Panc1 (cell line): ENCODE measurements around the gene CREB5. TPM values are rescaled to one million over a fixed set of nuclear protein-coding genes. Genes with fewer than 3 reads are reported as not detected.

Experiments used
- ATAC-seq: fragments of 200-7000 bp; cut with Tn5 transposase; 2 replicates; pipeline ENCODE4 v1.9.1; 2020; ENCODE audit warnings: mild to moderate bottlenecking, moderate library complexity
- BruUV-seq: library from RNA; stranded (reverse); fragments of 400-500 nt; replicated peaks from 2 replicates; lab custom pipeline; 2021; lab: Mats Ljungman, UMichigan
- CTCF ChIA-PET: fragments of 300-600 bp; sonication (Branson Sonifier 250); formaldehyde crosslinking; loops from one replicate; lab custom pipeline; 2022; ENCODE audit warnings: antibody characterized with exemption; lab: Charles Lee
- POLR2A ChIA-PET: fragments of 300-600 bp; sonication (Branson Sonifier 250); formaldehyde crosslinking; loops from one replicate; lab custom pipeline; 2022; ENCODE audit warnings: antibody characterized with exemption; lab: Charles Lee
- DNase-seq: peaks from one replicate; pipeline ENCODE4 v3.0.0-alpha.2; 2010; ENCODE audit warnings: low read depth, low spot score
- H3K27ac ChIP-seq: 2 replicates; pipeline ENCODE4 v1.5.1; 2011; ENCODE audit warnings: mild to moderate bottlenecking, low read length, inconsistent platforms
- H3K27me3 ChIP-seq: fragments of 200-500 bp; sonication (Bioruptor generic); 2 replicates; pipeline ENCODE4 v1.6.0; 2014; ENCODE audit warnings: low read length, inconsistent platforms; ENCODE audit not compliant: control insufficient read depth, insufficient read depth
- H3K36me3 ChIP-seq: fragments of 200-500 bp; sonication (Bioruptor generic); 2 replicates; pipeline ENCODE4 v1.5.1; 2014; ENCODE audit warnings: inconsistent platforms, mild to moderate bottlenecking, low read length, moderate library complexity; ENCODE audit not compliant: control insufficient read depth, insufficient read depth
- H3K4me1 ChIP-seq: 2 replicates; pipeline ENCODE4 v1.5.1; 2011; ENCODE audit warnings: inconsistent platforms, mild to moderate bottlenecking, low read length, moderate library complexity; ENCODE audit not compliant: control insufficient read depth, insufficient read depth
- H3K4me3 ChIP-seq, 2 experiments: 2 replicates each; pipeline ENCODE4 v1.5.1; 2011 to 2012; ENCODE audit warnings: low read depth in 2 of 2, low read length in 2 of 2, mild to moderate bottlenecking in 2 of 2, inconsistent platforms in 1 of 2, moderate library complexity in 1 of 2
- H3K9me3 ChIP-seq: fragments of 200-500 bp; sonication (Bioruptor generic); 2 replicates; pipeline ENCODE4 v1.5.1; 2014; ENCODE audit warnings: low read depth, mild to moderate bottlenecking, inconsistent platforms, low read length, moderate library complexity; ENCODE audit not compliant: control insufficient read depth, insufficient read depth
- POLR2AphosphoS5 ChIP-seq: IDR thresholded peaks from 2 replicates; pipeline ENCODE4 v1.6.1; 2012; ENCODE audit warnings: mild to moderate bottlenecking, low read depth, low read length, moderate library complexity
- SIN3A ChIP-seq: IDR thresholded peaks from 2 replicates; pipeline ENCODE4 v1.6.1; 2012; ENCODE audit warnings: low read depth, mild to moderate bottlenecking, low read length, moderate library complexity, borderline replicate concordance; ENCODE audit not compliant: insufficient read depth
- TCF7L2 ChIP-seq: IDR thresholded peaks from 2 replicates; pipeline ENCODE4 v1.6.1; 2011; ENCODE audit warnings: mild to moderate bottlenecking, low read depth, low read length, inconsistent platforms
- in situ Hi-C: cut with HindIII; loops from 2 replicates; pipeline ENCODE4 v1.10.0; 2016; ENCODE audit warnings: low sequenced_read_pairs, low pct_unique_long_range_greater_than_20kb
- intact Hi-C: fragments of 100-400 bp; cut with micrococcal nuclease; formaldehyde crosslinking; loops from one replicate; pipeline ENCODE4 v1.10.0; 2022; ENCODE audit not compliant: unreplicated experiment
- total RNA-seq: library from RNA; stranded (reverse); gene quantifications from one replicate; pipeline ENCODE4 v1.2.1, GENCODE V29; 2021; ENCODE audit not compliant: unreplicated experiment
- TF ChIP-seq, protein P1 (sequence below): fragments of 450-650 bp; IDR thresholded peaks from 2 replicates; pipeline ENCODE4 v1.5.1; 2017; ENCODE audit warnings: mild to moderate bottlenecking
- TF ChIP-seq, protein P2 (sequence below), 2 experiments: IDR thresholded peaks; 2 replicates each; pipeline ENCODE4 v1.6.1; 2011 to 2012; ENCODE audit warnings: low read depth in 2 of 2, control low read depth in 1 of 2, low read length in 1 of 2, mild to moderate bottlenecking in 1 of 2, moderate library complexity in 1 of 2; ENCODE audit not compliant: insufficient read depth in 1 of 2

The CREB5 gene
- total RNA-seq, 1 experiment from 2014 or later = 3.1 TPM

DNA sequence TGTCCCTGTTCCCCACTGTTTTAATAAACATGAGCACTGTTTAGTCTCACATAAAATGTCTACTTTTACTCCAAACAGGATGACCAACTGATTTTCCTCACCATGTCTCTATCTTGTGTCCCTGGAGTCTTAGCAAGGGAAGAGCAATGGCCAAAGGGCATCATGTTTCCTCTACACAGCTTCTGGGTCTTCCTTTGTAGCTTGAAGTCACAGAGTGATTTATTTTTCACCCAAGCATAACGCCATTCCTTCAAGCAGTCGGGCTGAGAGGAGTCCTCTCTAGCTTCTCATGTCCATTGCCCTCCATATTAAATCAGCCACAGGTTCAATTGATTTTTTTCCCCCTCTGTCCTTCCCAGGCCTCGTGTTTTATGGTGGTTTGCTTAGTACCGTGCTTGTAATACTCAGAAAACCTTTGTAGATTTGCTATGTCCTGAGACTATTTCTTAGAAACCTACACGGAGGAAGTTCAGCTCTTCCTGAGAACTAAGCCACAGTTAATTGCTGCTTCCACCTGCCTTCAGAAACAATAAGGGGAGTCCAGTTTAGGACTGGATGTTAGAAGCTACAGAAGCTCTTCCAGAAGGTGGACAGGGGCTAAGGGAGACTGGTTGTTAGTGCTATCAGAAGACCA is 178.8 kb downstream of the CREB5 start:
- Histone ChIP-seq H3K9me3 (no peaks in the 10 kb centered on the region), H3K4me1 (no peaks in the 10 kb centered on the region), H3K36me3 (no peaks in the 10 kb centered on the region), H3K27me3 (no peaks in the 10 kb centered on the region), H3K4me3 (no peak overlapping the region), H3K27ac (no peak overlapping the region)
- DNase-seq = no peak
- ChIA-PET POLR2A (no interaction called here), CTCF (no interaction called here)
- TF ChIP-seq TCF7L2 (no peak), POLR2AphosphoS5 (no peak), SIN3A (no peak)
- TF ChIP-seq, protein P1, sequence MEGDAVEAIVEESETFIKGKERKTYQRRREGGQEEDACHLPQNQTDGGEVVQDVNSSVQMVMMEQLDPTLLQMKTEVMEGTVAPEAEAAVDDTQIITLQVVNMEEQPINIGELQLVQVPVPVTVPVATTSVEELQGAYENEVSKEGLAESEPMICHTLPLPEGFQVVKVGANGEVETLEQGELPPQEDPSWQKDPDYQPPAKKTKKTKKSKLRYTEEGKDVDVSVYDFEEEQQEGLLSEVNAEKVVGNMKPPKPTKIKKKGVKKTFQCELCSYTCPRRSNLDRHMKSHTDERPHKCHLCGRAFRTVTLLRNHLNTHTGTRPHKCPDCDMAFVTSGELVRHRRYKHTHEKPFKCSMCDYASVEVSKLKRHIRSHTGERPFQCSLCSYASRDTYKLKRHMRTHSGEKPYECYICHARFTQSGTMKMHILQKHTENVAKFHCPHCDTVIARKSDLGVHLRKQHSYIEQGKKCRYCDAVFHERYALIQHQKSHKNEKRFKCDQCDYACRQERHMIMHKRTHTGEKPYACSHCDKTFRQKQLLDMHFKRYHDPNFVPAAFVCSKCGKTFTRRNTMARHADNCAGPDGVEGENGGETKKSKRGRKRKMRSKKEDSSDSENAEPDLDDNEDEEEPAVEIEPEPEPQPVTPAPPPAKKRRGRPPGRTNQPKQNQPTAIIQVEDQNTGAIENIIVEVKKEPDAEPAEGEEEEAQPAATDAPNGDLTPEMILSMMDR = no peak
- TF ChIP-seq, protein P2, sequence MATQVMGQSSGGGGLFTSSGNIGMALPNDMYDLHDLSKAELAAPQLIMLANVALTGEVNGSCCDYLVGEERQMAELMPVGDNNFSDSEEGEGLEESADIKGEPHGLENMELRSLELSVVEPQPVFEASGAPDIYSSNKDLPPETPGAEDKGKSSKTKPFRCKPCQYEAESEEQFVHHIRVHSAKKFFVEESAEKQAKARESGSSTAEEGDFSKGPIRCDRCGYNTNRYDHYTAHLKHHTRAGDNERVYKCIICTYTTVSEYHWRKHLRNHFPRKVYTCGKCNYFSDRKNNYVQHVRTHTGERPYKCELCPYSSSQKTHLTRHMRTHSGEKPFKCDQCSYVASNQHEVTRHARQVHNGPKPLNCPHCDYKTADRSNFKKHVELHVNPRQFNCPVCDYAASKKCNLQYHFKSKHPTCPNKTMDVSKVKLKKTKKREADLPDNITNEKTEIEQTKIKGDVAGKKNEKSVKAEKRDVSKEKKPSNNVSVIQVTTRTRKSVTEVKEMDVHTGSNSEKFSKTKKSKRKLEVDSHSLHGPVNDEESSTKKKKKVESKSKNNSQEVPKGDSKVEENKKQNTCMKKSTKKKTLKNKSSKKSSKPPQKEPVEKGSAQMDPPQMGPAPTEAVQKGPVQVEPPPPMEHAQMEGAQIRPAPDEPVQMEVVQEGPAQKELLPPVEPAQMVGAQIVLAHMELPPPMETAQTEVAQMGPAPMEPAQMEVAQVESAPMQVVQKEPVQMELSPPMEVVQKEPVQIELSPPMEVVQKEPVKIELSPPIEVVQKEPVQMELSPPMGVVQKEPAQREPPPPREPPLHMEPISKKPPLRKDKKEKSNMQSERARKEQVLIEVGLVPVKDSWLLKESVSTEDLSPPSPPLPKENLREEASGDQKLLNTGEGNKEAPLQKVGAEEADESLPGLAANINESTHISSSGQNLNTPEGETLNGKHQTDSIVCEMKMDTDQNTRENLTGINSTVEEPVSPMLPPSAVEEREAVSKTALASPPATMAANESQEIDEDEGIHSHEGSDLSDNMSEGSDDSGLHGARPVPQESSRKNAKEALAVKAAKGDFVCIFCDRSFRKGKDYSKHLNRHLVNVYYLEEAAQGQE (IDR thresholded peaks at IDR 0.05; ENCODE audit: insufficient read depth in 1 of 2, low read depth in 2 of 2, low read length in 1 of 2) = no peak
- intact Hi-C loops = no loop called here
- BruUV-seq = no TSS peak
- no peak for ATAC-seq
- in situ Hi-C loops = no loop called here

DNA sequence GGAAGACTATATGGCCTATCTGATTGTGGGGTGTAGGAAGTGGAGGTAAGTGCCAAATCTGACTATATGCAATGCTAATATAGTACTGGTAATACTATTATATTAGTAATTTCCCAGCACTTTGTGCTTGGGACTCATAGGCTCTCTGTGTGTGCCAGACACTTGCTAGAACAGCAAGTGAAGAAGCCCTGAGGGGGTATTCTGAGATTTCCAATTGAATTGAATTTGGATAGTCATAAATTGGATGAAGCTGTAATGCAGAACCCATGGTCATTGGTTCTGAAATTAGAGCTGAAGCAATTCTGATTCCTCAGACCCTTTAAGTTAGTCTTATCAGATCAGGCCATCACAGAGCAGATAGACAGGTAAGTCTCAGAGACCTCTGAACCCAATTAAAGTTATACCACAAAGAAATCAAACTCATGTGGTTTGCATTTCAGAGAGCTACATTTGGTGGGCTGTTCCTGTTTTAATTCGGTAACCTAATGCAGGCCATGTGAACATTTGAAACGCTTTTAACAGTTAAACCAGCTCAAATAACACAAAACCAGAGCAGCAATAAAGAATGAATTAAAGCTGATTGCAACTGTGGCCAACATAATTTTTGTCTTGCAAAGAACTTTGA is 179.5 kb downstream of the CREB5 start:
- Histone ChIP-seq H3K36me3 (no peaks in the 10 kb centered on the region), H3K9me3 (no peaks in the 10 kb centered on the region), H3K27me3 (no peaks in the 10 kb centered on the region), H3K4me3 (no peak overlapping the region), H3K4me1 (no peaks in the 10 kb centered on the region), H3K27ac (no peak overlapping the region)
- POLR2A ChIA-PET = no interaction called here
- ATAC-seq (no peak), DNase-seq (no peak)
- TF ChIP-seq, protein P1 = no peak
- TF ChIP-seq, protein P2 (IDR thresholded peaks at IDR 0.05; ENCODE audit: insufficient read depth in 1 of 2, low read depth in 2 of 2, low read length in 1 of 2) = no peak
- TF ChIP-seq POLR2AphosphoS5 (no peak), TCF7L2 (no peak), SIN3A (no peak)
- BruUV-seq = no TSS peak
- in situ Hi-C loops (no loop called here), intact Hi-C loops (no loop called here)
- CTCF ChIA-PET = no interaction called here
